ENCODE results near the gene IFITM10. TPM values are rescaled to one million over a fixed set of nuclear protein-coding genes. Genes with fewer than 3 reads are reported as not detected.
"Not testable (repeated sequence)": the region's sequence is repeated elsewhere in the genome, so short reads cannot be mapped to it uniquely, and the experiment has no call there.

The IFITM10 gene
- total RNA-seq, 4 donors from 2014 or later, result 0.42 to 0.58 (median 0.54) TPM

DNA sequence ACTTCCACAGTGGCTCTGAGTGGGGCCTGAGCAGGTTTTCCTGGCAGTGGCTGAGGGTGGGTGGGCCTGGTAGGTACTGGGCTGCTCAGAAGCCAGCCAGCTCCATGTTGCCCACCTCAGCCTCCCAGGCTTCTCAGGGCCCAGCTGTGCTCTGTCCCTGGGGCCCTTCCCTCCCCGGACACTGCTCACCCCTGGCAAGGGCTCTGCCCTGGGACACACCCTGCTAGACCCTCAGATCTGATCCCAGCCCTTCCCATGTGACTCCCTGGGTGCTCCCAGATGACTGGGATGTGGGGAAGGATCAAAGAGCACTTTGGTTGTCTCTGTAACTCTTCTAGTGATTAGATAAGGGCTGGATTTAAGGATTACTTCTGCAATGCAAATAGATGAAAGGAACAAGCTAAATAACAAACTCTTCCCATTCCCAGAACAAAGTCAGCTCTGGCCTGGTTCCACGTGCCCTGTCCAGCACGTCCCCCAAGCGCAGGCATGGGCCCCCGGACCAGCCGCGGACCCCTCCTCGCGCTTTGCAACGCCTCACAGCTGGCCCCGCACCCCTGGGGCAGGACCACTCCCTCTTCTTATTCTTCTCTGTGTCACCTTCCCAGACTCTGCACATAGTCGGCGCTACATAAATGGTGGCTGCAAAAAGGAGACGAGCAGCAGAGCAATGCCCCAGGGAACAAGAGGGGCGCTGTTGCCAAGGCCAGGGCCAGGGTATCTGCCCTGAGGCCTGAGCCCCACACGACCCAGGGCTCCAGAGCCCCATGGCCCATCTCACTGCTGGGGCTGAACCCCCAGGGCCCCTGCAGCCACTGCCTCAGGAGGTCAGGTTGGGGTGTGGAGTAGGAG lies 59.1 kb downstream of the IFITM10 start:
- H3K9me3 ChIP-seq, result no peaks in the 10 kb centered on the region
- intact Hi-C loops (cut with DNase I), result loop anchor here (5.0 kb wide), 1 partner anchor 39 kb away; no protein-coding TSS in a partner anchor
- H3K36me3 ChIP-seq, result no peaks in the 10 kb centered on the region
- H3K4me3 ChIP-seq, result no peak overlapping the region
- peaks cover 0 to 29% (median 0%) of the 10 kb centered on the region in 4 donors for H3K27me3 ChIP-seq
- peaks cover 11 to 17% (median 14%) of the 10 kb centered on the region in 4 donors for H3K4me1 ChIP-seq
- H3K27ac ChIP-seq (replicated peaks in 1 of 4), result no peak overlapping the region
- TF ChIP-seq, protein P1, sequence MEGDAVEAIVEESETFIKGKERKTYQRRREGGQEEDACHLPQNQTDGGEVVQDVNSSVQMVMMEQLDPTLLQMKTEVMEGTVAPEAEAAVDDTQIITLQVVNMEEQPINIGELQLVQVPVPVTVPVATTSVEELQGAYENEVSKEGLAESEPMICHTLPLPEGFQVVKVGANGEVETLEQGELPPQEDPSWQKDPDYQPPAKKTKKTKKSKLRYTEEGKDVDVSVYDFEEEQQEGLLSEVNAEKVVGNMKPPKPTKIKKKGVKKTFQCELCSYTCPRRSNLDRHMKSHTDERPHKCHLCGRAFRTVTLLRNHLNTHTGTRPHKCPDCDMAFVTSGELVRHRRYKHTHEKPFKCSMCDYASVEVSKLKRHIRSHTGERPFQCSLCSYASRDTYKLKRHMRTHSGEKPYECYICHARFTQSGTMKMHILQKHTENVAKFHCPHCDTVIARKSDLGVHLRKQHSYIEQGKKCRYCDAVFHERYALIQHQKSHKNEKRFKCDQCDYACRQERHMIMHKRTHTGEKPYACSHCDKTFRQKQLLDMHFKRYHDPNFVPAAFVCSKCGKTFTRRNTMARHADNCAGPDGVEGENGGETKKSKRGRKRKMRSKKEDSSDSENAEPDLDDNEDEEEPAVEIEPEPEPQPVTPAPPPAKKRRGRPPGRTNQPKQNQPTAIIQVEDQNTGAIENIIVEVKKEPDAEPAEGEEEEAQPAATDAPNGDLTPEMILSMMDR (IDR thresholded peaks at IDR 0.05), result no peak
- TF ChIP-seq POLR2A (IDR thresholded peaks at IDR 0.05; ENCODE audit: low read depth), result no peak
- no peak for DNase-seq (ENCODE audit: extremely low spot score)
- 83% methylated on average over 14 of the region's 16 CpGs for WGBS

- H3K36me3 ChIP-seq, result no peaks in the 10 kb centered on the region
- H3K27me3 ChIP-seq, result peaks cover 0 to 24% (median 0%) of the 10 kb centered on the region in 4 donors
- intact Hi-C loops (cut with DNase I), result loop anchor here (5.0 kb wide), 1 partner anchor 38 kb away; no protein-coding TSS in a partner anchor
- no peak overlapping the region for H3K4me3 ChIP-seq
- 75% methylated on average over 22 of the region's 22 CpGs for WGBS
- peaks cover 11 to 17% (median 14%) of the 10 kb centered on the region in 4 donors for H3K4me1 ChIP-seq
- TF ChIP-seq POLR2A (IDR thresholded peaks at IDR 0.05; ENCODE audit: low read depth), result no peak
- TF ChIP-seq, protein P1 (IDR thresholded peaks at IDR 0.05), result no peak
- no peak for TF ChIP-seq POLR2AphosphoS5 (IDR thresholded peaks at IDR 0.05)
- TF ChIP-seq EP300 (IDR thresholded peaks at IDR 0.05), result no peak
- H3K9me3 ChIP-seq, result no peaks in the 10 kb centered on the region
- no peak for DNase-seq (ENCODE audit: extremely low spot score)
- no peak overlapping the region for H3K27ac ChIP-seq (replicated peaks in 1 of 4)
Observed at GRCh38 chr11:1690167-1691025, 60.0 kb downstream of the IFITM10 start.

- not testable (repeated sequence) for DNase-seq (ENCODE audit: extremely low spot score); H3K4me3 ChIP-seq; H3K27ac ChIP-seq (replicated peaks in 1 of 4); H3K9me3 ChIP-seq; H3K36me3 ChIP-seq
- 81% methylated on average over 25 of the region's 32 CpGs for WGBS
- intact Hi-C loops (cut with DNase I), result loop anchor here (5.0 kb wide), 1 partner anchor 37 kb away; no protein-coding TSS in a partner anchor
- peaks cover 0 to 26% (median 0%) of the 10 kb centered on the region in 4 donors for H3K27me3 ChIP-seq
- peaks cover 11 to 17% (median 14%) of the 10 kb centered on the region in 4 donors for H3K4me1 ChIP-seq
Observed at GRCh38 chr11:1689250-1690166, 60.9 kb downstream of the IFITM10 start.

DNA sequence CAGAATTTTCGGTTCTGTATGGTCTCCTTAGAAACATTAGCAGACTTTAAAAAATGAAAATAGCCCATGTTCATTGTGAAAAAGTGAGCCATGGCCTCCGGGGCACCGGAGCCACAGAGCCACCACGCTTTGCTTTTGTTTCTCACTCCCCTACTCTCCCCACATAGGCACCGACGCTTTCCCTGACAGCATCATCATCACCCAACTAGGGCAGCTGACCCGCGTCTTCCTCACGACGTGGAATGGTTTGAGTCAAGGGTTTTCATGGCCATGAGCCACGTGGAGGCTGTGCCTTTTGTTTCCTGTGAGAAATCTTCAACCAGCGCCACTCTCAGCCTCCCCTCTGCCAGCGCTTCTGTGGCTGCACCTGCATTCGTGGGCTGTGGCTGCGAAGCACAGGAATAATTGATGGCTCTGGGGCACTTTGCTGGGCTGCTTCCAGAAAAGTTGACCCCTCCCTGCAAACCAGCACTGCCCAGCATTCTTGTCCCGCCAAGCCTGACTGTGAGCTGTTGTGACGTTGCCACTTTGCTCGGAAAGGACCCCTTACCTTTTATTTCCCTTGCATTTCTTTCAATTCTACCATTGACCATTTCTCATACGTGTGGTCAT lies 62.0 kb downstream of the IFITM10 start:
- H3K27ac ChIP-seq (replicated peaks in 1 of 4); H3K36me3 ChIP-seq; H3K4me3 ChIP-seq; H3K9me3 ChIP-seq; H3K4me1 ChIP-seq; DNase-seq (ENCODE audit: extremely low spot score); intact Hi-C loops (cut with DNase I): not testable (repeated sequence)
- peaks cover 0 to 26% (median 0%) of the 10 kb centered on the region in 4 donors for H3K27me3 ChIP-seq
- 82% methylated on average over 19 of the region's 19 CpGs for WGBS

GRCh38 chr11:1686220-1686619 lies 64.2 kb downstream of the IFITM10 start:
- H3K27me3 ChIP-seq, result peaks cover 0 to 27% (median 0%) of the 10 kb centered on the region in 4 donors
- H3K9me3 ChIP-seq; H3K27ac ChIP-seq (replicated peaks in 1 of 4); H3K4me3 ChIP-seq; DNase-seq (ENCODE audit: extremely low spot score); H3K4me1 ChIP-seq; H3K36me3 ChIP-seq; intact Hi-C loops (cut with DNase I): not testable (repeated sequence)
- 82% methylated on average over 8 of the region's 15 CpGs for WGBS

GRCh38 chr11:1684886-1685874 lies 65.2 kb downstream of the IFITM10 start:
- DNase-seq (ENCODE audit: extremely low spot score); H3K4me3 ChIP-seq; H3K27ac ChIP-seq (replicated peaks in 1 of 4); intact Hi-C loops (cut with DNase I); H3K36me3 ChIP-seq; H3K9me3 ChIP-seq; H3K4me1 ChIP-seq: not testable (repeated sequence)
- 74% methylated on average over 10 of the region's 18 CpGs for WGBS
- H3K27me3 ChIP-seq, result peaks cover 0 to 26% (median 0%) of the 10 kb centered on the region in 4 donors

GRCh38 chr11:1683904-1684572 lies 66.4 kb downstream of the IFITM10 start:
- H3K9me3 ChIP-seq; H3K27ac ChIP-seq (replicated peaks in 1 of 4); DNase-seq (ENCODE audit: extremely low spot score); H3K36me3 ChIP-seq; H3K4me3 ChIP-seq; intact Hi-C loops (cut with DNase I); H3K4me1 ChIP-seq: not testable (repeated sequence)
- peaks cover 0 to 26% (median 0%) of the 10 kb centered on the region in 4 donors for H3K27me3 ChIP-seq
- 56% methylated on average over 3 of the region's 24 CpGs for WGBS

Measured in esophagus muscularis mucosa (tissue), 4 donors.